Hematopoietic multipotent progenitor cell treated with erythropoietin and hydrocortisone succinate and interleukin-3 and kit ligand, for 8 days (in vitro differentiated cells): ENCODE measurements around the gene BNIP2.
A peak's percentile ranks its signal among the peaks of the same experiment; 100 is the strongest.

Experiments
- DNase-seq: peaks from one replicate; pipeline ENCODE4 v3.0.0-alpha.2; 2015

BNIP2 gene

DNA sequence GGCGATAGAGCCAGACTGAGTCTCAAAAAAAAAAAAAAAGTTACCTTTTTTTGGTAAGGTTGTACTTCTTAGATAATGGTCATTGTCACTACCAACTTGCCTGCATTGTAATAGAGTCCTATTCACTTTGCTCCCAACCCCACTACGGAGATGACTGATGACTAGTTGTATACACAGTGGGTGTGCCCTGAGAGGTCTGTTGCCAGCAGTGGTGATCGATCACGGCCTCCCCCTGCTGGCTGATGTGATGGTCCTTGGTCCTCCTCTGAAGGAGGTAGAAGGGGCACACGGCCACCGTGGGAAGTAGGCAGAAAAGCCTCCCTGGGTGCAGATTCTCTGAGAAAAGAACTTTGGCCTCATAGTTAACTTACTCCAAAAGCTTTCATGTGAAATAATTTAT lies 66.8 kb downstream of the BNIP2 start:
- peak; percentile 63 for DNase-seq

DNA sequence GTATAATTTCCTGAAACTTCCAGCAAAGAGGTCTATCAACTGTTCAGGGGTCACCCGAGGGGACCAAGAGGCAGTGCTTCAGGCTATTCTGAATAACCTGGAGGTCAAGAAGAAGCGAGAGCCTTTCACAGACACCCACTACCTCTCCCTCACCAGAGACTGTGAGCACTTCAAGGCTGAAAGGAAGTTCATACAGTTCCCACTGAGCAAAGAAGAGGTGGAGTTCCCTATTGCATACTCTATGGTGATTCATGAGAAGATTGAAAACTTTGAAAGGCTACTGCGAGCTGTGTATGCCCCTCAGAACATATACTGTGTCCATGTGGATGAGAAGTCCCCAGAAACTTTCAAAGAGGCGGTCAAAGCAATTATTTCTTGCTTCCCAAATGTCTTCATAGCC lies 70.7 kb downstream of the BNIP2 start:
- DNase-seq = no peak

DNA sequence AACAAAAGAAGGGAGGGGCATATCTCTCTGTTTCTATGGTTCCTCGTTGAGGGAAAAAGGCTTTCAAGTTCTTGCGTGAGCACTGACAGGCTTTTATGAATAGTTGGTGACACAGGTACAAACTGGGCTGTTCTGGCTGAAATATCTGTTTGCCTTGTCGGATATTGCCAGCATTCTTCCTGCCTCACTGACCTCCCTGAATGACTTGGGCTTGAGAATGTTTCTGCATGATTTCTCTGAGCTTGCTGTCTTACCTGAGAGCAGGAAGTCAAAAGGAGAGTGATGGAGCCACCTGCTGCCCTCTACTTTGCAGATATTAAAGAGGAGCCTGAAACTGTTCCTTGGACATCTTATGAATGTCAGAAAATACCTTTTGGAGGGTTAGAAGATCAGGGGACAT lies 72.7 kb downstream of the BNIP2 start:
- DNase-seq = no peak

DNA sequence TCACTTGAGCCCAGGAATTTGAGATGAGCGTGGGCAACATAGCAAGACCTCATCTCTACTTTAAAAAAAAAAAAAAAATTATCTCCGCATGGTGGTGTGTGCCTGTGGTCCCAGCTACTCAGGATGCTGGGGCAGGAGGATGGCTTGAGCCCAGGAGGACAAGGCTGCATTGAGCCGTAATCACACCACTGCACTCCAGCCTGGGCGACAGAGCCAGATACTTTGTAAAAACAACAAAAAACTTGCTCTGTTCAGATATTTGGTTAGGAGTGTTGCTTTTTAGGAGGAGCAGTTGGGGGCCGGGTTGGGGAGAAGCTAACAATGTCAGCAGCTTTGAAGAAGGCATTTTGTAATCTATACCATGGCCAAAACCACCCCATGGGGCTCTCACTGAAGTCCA lies 73.5 kb downstream of the BNIP2 start:
- no peak for DNase-seq

DNA sequence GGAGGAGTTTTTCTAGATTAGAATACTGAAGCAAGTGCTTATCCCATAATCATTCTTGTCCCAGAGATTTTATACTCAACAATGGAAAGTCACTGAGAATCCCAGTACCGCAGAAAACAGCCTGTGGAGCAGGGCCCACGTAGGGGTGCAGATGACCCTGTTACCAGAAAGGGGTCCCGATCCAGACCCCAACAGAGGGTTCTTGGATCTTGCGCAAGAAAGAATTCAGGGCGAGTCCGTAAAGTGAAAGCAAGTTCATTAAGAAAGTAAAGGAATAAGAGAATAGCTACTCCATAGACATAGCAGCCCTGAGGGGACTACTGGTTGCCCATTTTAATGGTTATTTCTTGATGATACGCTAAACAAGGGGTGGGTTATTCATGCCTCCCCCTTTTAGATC lies 75.0 kb downstream of the BNIP2 start:
- no peak for DNase-seq

DNA sequence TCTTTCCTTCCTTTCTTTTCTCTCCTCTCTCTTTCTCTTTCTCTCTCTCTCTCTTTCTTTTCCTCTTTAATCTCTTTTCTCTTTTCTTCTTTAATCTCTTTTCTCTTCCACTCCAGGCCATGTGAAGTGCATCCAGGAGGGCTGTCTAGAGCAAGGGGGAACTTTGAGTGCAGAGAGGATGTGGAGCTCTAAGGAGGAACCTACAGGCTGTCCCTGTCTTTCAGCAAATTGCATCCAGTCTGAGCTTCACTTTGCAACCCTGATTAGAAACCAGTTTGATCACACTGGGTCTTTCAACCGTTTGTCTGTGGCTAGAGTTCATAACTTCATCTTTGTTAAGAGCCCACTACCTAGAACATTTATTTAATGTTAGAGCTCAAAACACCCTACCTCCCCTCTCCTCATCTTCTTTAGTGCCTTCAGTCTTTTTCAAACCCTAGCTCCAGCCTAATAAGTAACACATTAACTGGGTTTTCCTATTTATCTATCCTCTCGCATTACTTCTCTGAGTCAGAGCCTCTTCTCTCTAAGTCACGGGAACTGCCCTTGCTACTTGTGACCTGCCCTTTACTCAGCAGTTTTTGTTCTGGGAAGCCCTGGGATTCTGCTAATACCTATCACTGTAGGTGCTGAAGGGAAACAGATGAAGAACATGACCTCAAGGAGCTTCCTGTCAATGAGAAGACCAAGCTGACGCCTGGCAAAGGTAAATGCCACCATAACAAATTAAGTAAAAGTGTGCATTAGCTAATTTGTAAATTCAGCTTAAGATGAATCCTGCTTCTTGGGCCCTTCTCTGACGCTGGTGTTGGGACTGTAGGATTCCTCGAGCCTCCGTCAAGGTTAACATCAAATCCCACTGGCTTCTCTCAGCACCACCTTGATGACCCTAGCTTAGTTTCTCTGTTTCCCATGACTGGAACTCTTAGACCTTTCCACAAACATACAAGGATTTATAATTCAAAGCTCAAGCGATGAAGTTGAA lies 77.6 kb downstream of the BNIP2 start, which contains the start of gene GCNT3:
TSS of gene GCNT3 (plus strand) at position 508 of the 985 bp plus-strand sequence. CDS start 6,456 bp downstream, outside the sequence.
- no peak for DNase-seq

DNA sequence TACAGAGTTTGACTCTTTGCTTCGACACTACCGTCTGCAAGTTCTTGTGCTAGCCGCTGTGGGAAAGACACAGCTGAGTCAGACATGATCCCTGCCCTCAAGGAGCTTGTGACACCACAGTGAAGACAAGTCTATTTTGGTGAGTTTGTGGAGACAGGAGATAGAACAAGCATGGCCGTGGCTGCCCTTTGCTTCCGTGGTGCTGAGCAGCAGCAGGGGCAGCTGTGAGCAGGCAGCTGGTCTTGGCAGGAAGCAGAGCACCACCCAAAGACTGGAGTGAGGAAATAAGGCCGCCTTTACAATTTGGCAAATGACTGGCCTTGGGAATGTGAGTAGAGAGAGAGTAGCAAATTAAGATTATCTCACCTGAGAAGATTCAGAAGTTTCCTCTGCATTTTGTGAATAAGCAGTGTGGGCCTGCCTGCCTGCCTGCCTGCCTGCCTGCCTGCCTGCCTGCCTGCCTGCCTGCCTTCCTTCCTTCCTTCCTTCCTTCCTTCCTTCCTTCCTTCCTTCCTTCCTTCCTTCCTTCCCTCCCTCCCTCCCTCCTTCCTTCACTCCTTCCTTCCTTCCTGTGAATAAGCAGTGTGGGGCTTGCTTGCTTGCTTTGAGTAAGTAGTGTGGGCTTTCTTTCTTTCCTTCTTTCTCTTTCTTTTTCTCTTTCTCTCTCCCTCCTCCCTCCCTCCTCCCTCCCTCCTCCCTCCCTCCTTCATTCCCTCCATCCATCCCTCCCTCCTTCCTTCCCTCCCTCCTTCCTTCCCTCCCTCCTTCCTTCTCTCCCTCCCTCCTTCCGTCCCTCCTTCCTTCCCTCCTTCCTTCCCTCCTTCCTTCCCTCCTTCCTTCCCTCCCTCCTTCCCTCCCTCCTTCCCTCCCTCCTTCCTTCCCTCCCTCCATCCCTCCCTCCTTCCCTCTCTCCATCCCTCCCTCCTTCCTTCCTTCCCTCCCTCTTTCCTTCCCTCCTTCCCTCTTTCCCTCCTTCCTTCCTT lies 79.1 kb downstream of the BNIP2 start:
- DNase-seq = no peak
